Gastroesophageal sphincter (tissue), 4 donors: Measurements from ENCODE around the gene FHIT. TPM values are rescaled to one million over a fixed set of nuclear protein-coding genes. Genes with fewer than 3 reads are reported as not detected.
A peak's percentile ranks its signal among the peaks of the same experiment; 100 is the strongest.

Experiments
- ATAC-seq: fragments of 150-250 bp; one replicate; pipeline ENCODE4 v1.9.1; 2016; ENCODE audit warnings: mild to moderate bottlenecking, moderate library complexity
- H3K27ac ChIP-seq, 4 donors: fragments of 200-600 bp; sonication (generic) in 3 of 4; 1 replicate in 3 of 4; 2 replicates in 1 of 4; pipeline ENCODE4 v1.5.1; 2016 to 2019
- H3K27me3 ChIP-seq: fragments of 200-600 bp; sonication (generic); one replicate; pipeline ENCODE4 v1.5.1; 2019
- H3K36me3 ChIP-seq, 2 donors: fragments of 200-600 bp; sonication (generic); one replicate each; pipeline ENCODE4 v1.5.1; 2019; ENCODE audit warnings: control low read depth in 1 of 2
- H3K4me1 ChIP-seq, 3 donors: fragments of 200-600 bp; sonication (generic); 1 replicate in 2 of 3; 2 replicates in 1 of 3; pipeline ENCODE4 v1.5.1; 2016 to 2019; ENCODE audit warnings: control low read depth in 2 of 3
- H3K4me3 ChIP-seq, 2 donors: fragments of 200-600 bp; sonication (generic); one replicate each; pipeline ENCODE4 v1.5.1; 2019; ENCODE audit warnings: mild to moderate bottlenecking in 1 of 2, moderate library complexity in 1 of 2
- H3K9me3 ChIP-seq, 3 donors: fragments of 200-600 bp; sonication (generic); one replicate each; pipeline ENCODE4 v1.5.1; 2017 to 2019; ENCODE audit warnings: control low read depth in 2 of 3
- EP300 ChIP-seq: sonication (generic); formaldehyde crosslinking; IDR thresholded peaks from one replicate; pipeline ENCODE4 v1.6.1; 2017; ENCODE audit warnings: antibody characterized with exemption, mild to moderate bottlenecking
- POLR2A ChIP-seq, 2 donors: fragments of 450-650 bp; IDR thresholded peaks; one replicate each; pipeline ENCODE4 v1.6.1; 2017; ENCODE audit warnings: antibody characterized with exemption in 2 of 2, mild to moderate bottlenecking in 2 of 2, moderate library complexity in 1 of 2
- POLR2AphosphoS5 ChIP-seq: sonication (generic); formaldehyde crosslinking; IDR thresholded peaks from one replicate; pipeline ENCODE4 v1.6.1; 2017; ENCODE audit warnings: antibody characterized with exemption
- WGBS, 2 donors: methylation state at CpG; one replicate each; pipeline ENCODE4 v1.1.5; 2018; ENCODE audit warnings: low coverage in 1 of 2; 5-methylcytosine and 5-hydroxymethylcytosine counted together
- total RNA-seq, 4 donors: library from RNA; depleted of rRNA; stranded (reverse); fragments of >200 nt; gene quantifications; one replicate each; pipeline ENCODE4 v1.1.0, GENCODE V29; 2016
- TF ChIP-seq, protein P1 (sequence below), 4 experiments: fragments of 200-600 bp in 2 of 4; fragments of 450-650 bp in 2 of 4; sonication (generic) in 1 of 4; IDR thresholded peaks; one replicate each; pipeline ENCODE4 v1.5.1; 2017 to 2019; ENCODE audit warnings: antibody characterized with exemption in 4 of 4, mild to moderate bottlenecking in 2 of 4, moderate library complexity in 2 of 4

Gene FHIT
- total RNA-seq, 4 donors from 2014 or later: 1.4 to 7.3 (median 3.9) TPM

DNA sequence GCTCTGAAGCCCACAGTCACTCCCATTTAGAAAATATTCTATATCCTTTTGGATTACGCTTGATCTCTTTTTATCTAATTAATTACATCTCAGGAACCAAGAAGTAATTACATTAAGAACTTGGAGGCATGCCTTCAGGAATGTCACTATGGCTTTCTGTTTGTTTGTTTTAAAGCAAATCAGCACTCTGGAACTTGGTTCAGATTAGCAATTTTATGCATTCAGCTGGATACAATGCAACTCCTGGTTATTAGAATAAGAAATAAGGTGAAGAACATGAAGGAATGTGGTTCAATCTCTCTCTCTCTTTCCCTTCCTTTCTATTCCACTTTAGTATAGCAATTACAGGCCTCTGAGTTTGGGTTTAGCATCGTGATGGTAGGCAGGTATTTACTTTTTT lies 235.8 kb downstream of the FHIT start:
- ATAC-seq: no peak
- TF ChIP-seq, protein P1, sequence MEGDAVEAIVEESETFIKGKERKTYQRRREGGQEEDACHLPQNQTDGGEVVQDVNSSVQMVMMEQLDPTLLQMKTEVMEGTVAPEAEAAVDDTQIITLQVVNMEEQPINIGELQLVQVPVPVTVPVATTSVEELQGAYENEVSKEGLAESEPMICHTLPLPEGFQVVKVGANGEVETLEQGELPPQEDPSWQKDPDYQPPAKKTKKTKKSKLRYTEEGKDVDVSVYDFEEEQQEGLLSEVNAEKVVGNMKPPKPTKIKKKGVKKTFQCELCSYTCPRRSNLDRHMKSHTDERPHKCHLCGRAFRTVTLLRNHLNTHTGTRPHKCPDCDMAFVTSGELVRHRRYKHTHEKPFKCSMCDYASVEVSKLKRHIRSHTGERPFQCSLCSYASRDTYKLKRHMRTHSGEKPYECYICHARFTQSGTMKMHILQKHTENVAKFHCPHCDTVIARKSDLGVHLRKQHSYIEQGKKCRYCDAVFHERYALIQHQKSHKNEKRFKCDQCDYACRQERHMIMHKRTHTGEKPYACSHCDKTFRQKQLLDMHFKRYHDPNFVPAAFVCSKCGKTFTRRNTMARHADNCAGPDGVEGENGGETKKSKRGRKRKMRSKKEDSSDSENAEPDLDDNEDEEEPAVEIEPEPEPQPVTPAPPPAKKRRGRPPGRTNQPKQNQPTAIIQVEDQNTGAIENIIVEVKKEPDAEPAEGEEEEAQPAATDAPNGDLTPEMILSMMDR (IDR thresholded peaks at IDR 0.05): no peak
- TF ChIP-seq POLR2AphosphoS5: no peak
- no peak for TF ChIP-seq POLR2A (IDR thresholded peaks at IDR 0.05)
- TF ChIP-seq EP300: no peak
- H3K27ac ChIP-seq: no peak overlapping the region
- 56 to 70% methylated on average over 2 of the region's 2 CpGs for WGBS, 2 donors
- H3K27me3 ChIP-seq: no peaks in the 10 kb centered on the region
- no peak overlapping the region for H3K4me3 ChIP-seq
- H3K9me3 ChIP-seq: no peaks in the 10 kb centered on the region
- no peaks in the 10 kb centered on the region for H3K4me1 ChIP-seq
- H3K36me3 ChIP-seq: no peaks in the 10 kb centered on the region

DNA sequence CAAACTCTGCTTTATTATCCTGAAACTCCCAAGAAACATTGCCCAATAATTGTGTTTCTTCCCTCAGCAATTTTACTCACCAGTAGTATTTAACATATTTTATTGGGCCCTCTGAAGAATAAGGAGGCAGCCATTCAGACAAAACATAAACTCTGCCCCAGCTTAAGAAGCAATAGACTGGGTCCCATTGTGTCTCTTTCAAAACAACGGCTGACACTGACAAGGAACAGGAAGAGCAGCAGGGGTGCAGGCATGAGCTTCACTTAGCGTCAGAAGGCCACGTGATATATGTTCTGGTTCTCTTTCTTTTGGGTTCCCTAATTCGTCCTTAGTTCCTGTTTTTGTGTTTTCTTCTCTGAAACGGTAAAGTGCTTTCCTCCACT lies 242.3 kb downstream of the FHIT start:
- no peaks in the 10 kb centered on the region for H3K9me3 ChIP-seq
- WGBS, 2 donors: 37 to 48% methylated on average over 5 of the region's 5 CpGs
- no peaks in the 10 kb centered on the region for H3K36me3 ChIP-seq
- no peak for TF ChIP-seq POLR2AphosphoS5
- TF ChIP-seq EP300: no peak
- TF ChIP-seq, protein P1 (IDR thresholded peaks at IDR 0.05): no peak
- TF ChIP-seq POLR2A (IDR thresholded peaks at IDR 0.05): no peak
- H3K27ac ChIP-seq: no peak overlapping the region
- no peak overlapping the region for H3K4me3 ChIP-seq
- no peaks in the 10 kb centered on the region for H3K4me1 ChIP-seq
- no peaks in the 10 kb centered on the region for H3K27me3 ChIP-seq
- ATAC-seq: peak; percentile 36

DNA sequence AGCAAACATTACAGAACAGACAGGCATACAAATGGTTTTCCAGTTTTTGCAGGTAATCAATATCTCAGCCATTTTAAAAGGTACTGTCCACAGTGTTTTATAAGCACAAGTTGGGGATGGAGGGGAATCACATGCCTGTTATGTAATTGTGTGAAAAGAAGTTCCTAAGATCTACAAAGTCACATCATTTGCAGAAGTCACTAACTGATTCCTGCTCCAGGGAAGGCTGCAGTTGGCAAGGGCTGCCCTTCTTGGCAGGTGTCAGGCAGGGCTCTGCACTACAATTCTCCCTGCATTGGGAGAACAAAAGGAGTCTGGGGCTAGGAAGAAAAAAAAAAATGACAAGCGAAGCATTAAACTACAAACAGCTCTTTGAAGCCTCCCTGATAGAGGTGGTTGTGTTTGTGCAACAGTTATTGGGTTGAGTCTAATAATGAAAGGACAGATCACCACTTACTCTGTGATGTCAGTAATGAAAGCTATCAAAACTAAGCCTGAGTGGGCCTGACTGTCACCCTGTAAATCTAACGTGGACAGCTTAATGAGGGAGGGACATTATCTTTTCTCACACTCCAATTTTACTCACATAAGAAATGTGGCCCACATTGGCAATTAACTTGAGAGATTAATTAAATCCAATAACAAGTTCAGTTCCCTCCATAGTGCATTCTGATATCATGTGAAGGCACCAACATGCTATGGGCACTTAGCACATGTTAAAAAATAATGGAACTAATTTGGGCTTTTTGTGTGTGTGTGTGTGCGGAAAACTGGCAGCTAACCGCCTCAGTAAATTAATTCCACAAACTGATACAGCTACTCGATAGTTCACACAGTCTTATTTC lies 242.9 kb downstream of the FHIT start:
- no peak overlapping the region for H3K27ac ChIP-seq

DNA sequence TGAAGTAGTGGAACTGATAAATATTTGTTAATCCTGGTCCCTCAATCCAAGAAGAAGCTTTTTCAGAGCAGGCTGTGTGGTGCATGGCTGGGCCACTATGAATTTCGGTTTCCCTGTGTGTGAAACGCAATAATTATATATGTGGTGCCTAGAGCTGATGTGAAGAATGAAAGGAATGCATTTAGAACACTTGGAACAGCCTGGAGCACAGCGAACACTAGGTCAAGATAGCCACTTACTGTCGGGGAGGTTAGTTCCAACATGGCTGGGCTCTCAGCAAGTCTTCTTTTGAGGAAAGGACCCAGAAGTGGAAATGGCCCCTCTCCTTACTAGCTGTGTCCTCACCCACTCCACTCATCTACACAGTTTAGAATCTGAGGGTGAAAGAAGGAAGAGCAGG lies 245.7 kb downstream of the FHIT start:
- no peak overlapping the region for H3K27ac ChIP-seq
- no peaks in the 10 kb centered on the region for H3K4me1 ChIP-seq
- H3K9me3 ChIP-seq: no peaks in the 10 kb centered on the region
- H3K27me3 ChIP-seq: no peaks in the 10 kb centered on the region
- no peaks in the 10 kb centered on the region for H3K36me3 ChIP-seq
- TF ChIP-seq, protein P1 (IDR thresholded peaks at IDR 0.05): no peak
- TF ChIP-seq POLR2A (IDR thresholded peaks at IDR 0.05) (no peak), EP300 (no peak), POLR2AphosphoS5 (no peak)
- WGBS, 2 donors: 77 to 88% methylated on average over 4 of the region's 4 CpGs
- ATAC-seq: no peak
- H3K4me3 ChIP-seq: no peak overlapping the region

More for the DNA sequence above, 242.9 kb downstream of the FHIT start:
- no peak for ATAC-seq
- Histone ChIP-seq H3K9me3 (no peaks in the 10 kb centered on the region), H3K4me3 (no peak overlapping the region), H3K36me3 (no peaks in the 10 kb centered on the region), H3K27me3 (no peaks in the 10 kb centered on the region), H3K4me1 (no peaks in the 10 kb centered on the region)
- 84 to 91% methylated on average over 5 of the region's 5 CpGs for WGBS, 2 donors
- TF ChIP-seq POLR2AphosphoS5: no peak
- TF ChIP-seq EP300: no peak

DNA sequence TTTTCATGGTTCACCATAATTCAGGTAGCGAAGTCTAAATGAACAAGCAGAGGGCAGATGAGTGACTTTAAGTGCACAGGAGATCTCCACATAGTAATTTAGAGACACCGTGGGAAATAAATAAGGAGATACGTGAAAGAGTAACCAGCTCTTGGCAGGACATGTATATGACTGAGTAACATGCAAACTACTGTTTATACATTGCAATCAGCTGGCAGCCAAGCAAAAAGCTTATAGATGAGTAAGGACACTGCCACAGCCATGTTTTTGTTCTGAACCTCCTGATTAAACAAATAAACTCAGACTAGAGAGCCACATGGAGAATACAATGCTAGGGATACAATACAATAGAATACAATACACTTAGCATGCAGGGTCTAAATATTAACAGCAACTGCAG lies 252.4 kb downstream of the FHIT start:
- Histone ChIP-seq H3K36me3 (no peaks in the 10 kb centered on the region), H3K4me3 (no peak overlapping the region), H3K27ac (no peak overlapping the region), H3K27me3 (no peaks in the 10 kb centered on the region), H3K4me1 (no peaks in the 10 kb centered on the region), H3K9me3 (no peaks in the 10 kb centered on the region)
- WGBS, 2 donors: 85 to 86% methylated on average over 3 of the region's 3 CpGs
- no peak for ATAC-seq
- TF ChIP-seq, protein P1 (IDR thresholded peaks at IDR 0.05): no peak
